H9 (cell line): Measurements from ENCODE around the gene RPL22L1. TPM values are rescaled to one million over a fixed set of nuclear protein-coding genes. Genes with fewer than 3 reads are reported as not detected.

Source experiments
- DNase-seq: peaks from one replicate; pipeline ENCODE4 v3.0.0-alpha.2; 2017
- H2AFZ ChIP-seq: one replicate; pipeline ENCODE4 v1.6.1; 2013; ENCODE audit warnings: mild to moderate bottlenecking, low read length, control low read depth, moderate library complexity
- H2AK5ac ChIP-seq: 2 replicates; pipeline ENCODE4 v1.6.1; 2013; ENCODE audit warnings: low read length, control low read depth, mixed read lengths; ENCODE audit not compliant: insufficient read length
- H2BK120ac ChIP-seq: one replicate; pipeline ENCODE4 v1.6.1; 2013; ENCODE audit warnings: low read depth, mild to moderate bottlenecking, low read length, control low read depth, inconsistent platforms; ENCODE audit not compliant: poor library complexity, severe bottlenecking
- H2BK12ac ChIP-seq: 2 replicates; pipeline ENCODE4 v1.6.1; 2013; ENCODE audit warnings: low read length, control low read depth, mixed read lengths, low read depth; ENCODE audit not compliant: insufficient read length
- H2BK15ac ChIP-seq: 2 replicates; pipeline ENCODE4 v1.6.1; 2013; ENCODE audit warnings: low read depth, low read length, control low read depth
- H2BK20ac ChIP-seq: one replicate; pipeline ENCODE4 v1.6.1; 2013; ENCODE audit warnings: low read depth, mild to moderate bottlenecking, low read length, control low read depth, inconsistent platforms; ENCODE audit not compliant: poor library complexity, severe bottlenecking
- H2BK5ac ChIP-seq: 2 replicates; pipeline ENCODE4 v1.6.1; 2013; ENCODE audit warnings: low read length, control low read depth, mixed read lengths; ENCODE audit not compliant: insufficient read length
- H3K14ac ChIP-seq: 2 replicates; pipeline ENCODE4 v1.6.1; 2013; ENCODE audit warnings: low read length, control low read depth; ENCODE audit not compliant: insufficient read depth
- H3K18ac ChIP-seq: 2 replicates; pipeline ENCODE4 v1.6.1; 2013; ENCODE audit warnings: low read depth, mild to moderate bottlenecking, mixed read lengths, low read length, control low read depth; ENCODE audit not compliant: insufficient read length
- H3K23ac ChIP-seq: 2 replicates; pipeline ENCODE4 v1.6.1; 2013; ENCODE audit warnings: low read length, control low read depth, mixed read lengths, low read depth; ENCODE audit not compliant: insufficient read length
- H3K23me2 ChIP-seq: 2 replicates; pipeline ENCODE4 v1.6.1; 2013; ENCODE audit warnings: low read depth, mild to moderate bottlenecking, mixed read lengths, low read length, control low read depth; ENCODE audit not compliant: insufficient read length, poor library complexity, severe bottlenecking
- H3K27ac ChIP-seq: 2 replicates; pipeline ENCODE4 v1.5.1; 2013; ENCODE audit warnings: low read length, control low read depth, mixed read lengths, low read depth; ENCODE audit not compliant: insufficient read length
- H3K27me3 ChIP-seq: 2 replicates; pipeline ENCODE4 v1.6.1; 2013; ENCODE audit warnings: low read length, control low read depth, inconsistent platforms; ENCODE audit not compliant: insufficient read depth
- H3K4ac ChIP-seq: 2 replicates; pipeline ENCODE4 v1.6.1; 2013; ENCODE audit warnings: low read depth, mild to moderate bottlenecking, control low read depth, inconsistent platforms, low read length, moderate library complexity
- H3K4me1 ChIP-seq: 2 replicates; pipeline ENCODE4 v1.6.1; 2013; ENCODE audit warnings: low read length, control low read depth, inconsistent platforms; ENCODE audit not compliant: insufficient read depth
- H3K4me2 ChIP-seq: 2 replicates; pipeline ENCODE4 v1.6.1; 2013; ENCODE audit warnings: low read length, control low read depth, mixed read lengths; ENCODE audit not compliant: insufficient read length, insufficient read depth
- H3K56ac ChIP-seq: 2 replicates; pipeline ENCODE4 v1.6.1; 2013; ENCODE audit warnings: low read depth, mild to moderate bottlenecking, mixed read lengths, low read length, control low read depth; ENCODE audit not compliant: insufficient read length
- H3K79me1 ChIP-seq: 2 replicates; pipeline ENCODE4 v1.6.1; 2013; ENCODE audit warnings: low read depth, mild to moderate bottlenecking, moderate library complexity, low read length, control low read depth, inconsistent platforms; ENCODE audit not compliant: insufficient read depth, poor library complexity, severe bottlenecking
- H3K79me2 ChIP-seq: 2 replicates; pipeline ENCODE4 v1.6.1; 2013; ENCODE audit warnings: low read length, control low read depth, inconsistent platforms; ENCODE audit not compliant: insufficient read depth
- H3K9ac ChIP-seq: 2 replicates; pipeline ENCODE4 v1.6.1; 2013; ENCODE audit warnings: low read length, control low read depth, mixed read lengths; ENCODE audit not compliant: insufficient read length; ENCODE audit errors: extremely low read depth
- H3K9me3 ChIP-seq: one replicate; pipeline ENCODE4 v1.6.1; 2013; ENCODE audit warnings: low read depth, low read length, inconsistent platforms; ENCODE audit not compliant: control insufficient read depth
- H3T11ph ChIP-seq: one replicate; pipeline ENCODE4 v1.6.1; 2013; ENCODE audit warnings: mild to moderate bottlenecking, low read length, control low read depth, inconsistent platforms
- H4K20me1 ChIP-seq: one replicate; pipeline ENCODE4 v1.6.1; 2013; ENCODE audit not compliant: control insufficient read depth, insufficient read length, insufficient read depth
- H4K5ac ChIP-seq: 2 replicates; pipeline ENCODE4 v1.6.1; 2013; ENCODE audit warnings: low read depth, mild to moderate bottlenecking, mixed read lengths, low read length, control low read depth; ENCODE audit not compliant: insufficient read length
- H4K8ac ChIP-seq: replicated peaks from 2 replicates; pipeline ENCODE4 v1.6.1; 2013; ENCODE audit warnings: low read length, control low read depth, mixed read lengths, low read depth; ENCODE audit not compliant: insufficient read length
- H4K91ac ChIP-seq: 2 replicates; pipeline ENCODE4 v1.6.1; 2013; ENCODE audit warnings: low read depth, mild to moderate bottlenecking, moderate library complexity, mixed read lengths, low read length, control low read depth; ENCODE audit not compliant: insufficient read length
- H3K27ac Mint-ChIP-seq, 3 experiments: 2 replicates in 2 of 3; 3 replicates in 1 of 3; pipeline ENCODE4 v1.8.0; 2020 to 2021; ENCODE audit warnings: mixed read lengths in 3 of 3, mild to moderate bottlenecking in 1 of 3, moderate library complexity in 1 of 3
- H3K27me3 Mint-ChIP-seq: 2 replicates; pipeline ENCODE4 v1.8.0; 2021; ENCODE audit warnings: low read depth, mild to moderate bottlenecking, moderate library complexity, mixed read lengths
- H3K36me3 Mint-ChIP-seq, 3 experiments: 2 replicates in 2 of 3; 3 replicates in 1 of 3; pipeline ENCODE4 v1.8.0; 2020 to 2021; ENCODE audit warnings: low read depth in 3 of 3, mixed read lengths in 3 of 3; ENCODE audit not compliant: insufficient read depth in 1 of 3
- H3K4me1 Mint-ChIP-seq, 2 experiments: 2 replicates each; pipeline ENCODE4 v1.8.0; 2020; ENCODE audit warnings: mixed read lengths in 2 of 2
- H3K4me3 Mint-ChIP-seq, 2 experiments: 2 replicates in 1 of 2; 3 replicates in 1 of 2; pipeline ENCODE4 v1.8.0; 2020 to 2021; ENCODE audit warnings: mild to moderate bottlenecking in 2 of 2, mixed read lengths in 2 of 2, moderate library complexity in 1 of 2
- H3K9me3 Mint-ChIP-seq, 2 experiments: 2 replicates in 1 of 2; 3 replicates in 1 of 2; pipeline ENCODE4 v1.8.0; 2020; ENCODE audit warnings: mild to moderate bottlenecking in 2 of 2, mixed read lengths in 2 of 2, moderate library complexity in 1 of 2
- CTCF ChIP-seq: fragments of 200-600 bp; sonication (generic); conservative IDR thresholded peaks from 3 replicates; pipeline ENCODE4 v1.8.0; 2021; ENCODE audit warnings: antibody characterized with exemption, mild to moderate bottlenecking
- WGBS: extraction: QIAGEN DNeasy Blood & Tissue Kit; methylation state at CpG from one replicate; pipeline ENCODE4 v1.1.7; 2013; ENCODE audit warnings: missing lambda C conversion rate, low lambda C conversion rate, mixed read lengths; ENCODE audit not compliant: insufficient read length; ENCODE audit errors: extremely low coverage; 5-methylcytosine and 5-hydroxymethylcytosine counted together
- long read RNA-seq: library from polyadenylated mRNA; unstranded; transcript quantifications from one replicate; pipeline ENCODE4 v2.0.0, GENCODE V29; 2020
- total RNA-seq: library from RNA; stranded (reverse); gene quantifications from 2 replicates; pipeline ENCODE4 v1.2.1, GENCODE V29; 2021

RPL22L1 gene
- 100 TPM in 2 replicates for total RNA-seq
- long read RNA-seq, transcript RPL22L1-204 (4 exons, 581 nt) = minor isoform, 15 of 72 reads
- long read RNA-seq, transcript RPL22L1-202 (4 exons, 506 nt) = minor isoform, 5 of 72 reads
- long read RNA-seq, transcript RPL22L1-201 (4 exons, 2,190 nt) = major isoform, 45 of 72 reads
- long read RNA-seq, partial matches to known transcripts = 1 of 72 reads
- long read RNA-seq, other reads (novel, unspliced or antisense) = 3 of 72 reads

- H3K27me3 Mint-ChIP-seq = no peaks in the 10 kb centered on the region; the same call in 1 of the 2 replicates
- no CpG with 5 or more reads among the region's 59 CpGs for WGBS
These were observed at the start of gene RPL22L1 for GRCh38 chr3:170869645-170870593. Gene RPL22L1 (minus strand): TSS chr3:170870195. CDS start chr3:170870167, 28 bp downstream.

More at GRCh38 chr3:170869645-170870593, at the start of gene RPL22L1:
- H2BK15ac ChIP-seq = no peak within 1 kb of the TSS
- no peaks in the 10 kb centered on the region for H3K4me1 ChIP-seq
- DNase-seq = peak; percentile 94
- Mint-ChIP-seq H3K4me3 (peak within 1 kb of the TSS; percentile 91 to 98), H3K4me1 (peaks cover 14 to 22% of the 10 kb centered on the region in 2 experiments), H3K36me3 (peaks cover 21 to 47% (median 24%) of the 10 kb centered on the region in 3 experiments), H3K27ac (peak within 1 kb of the TSS; percentile 99 to 100 (median 100)), H3K9me3 (no peaks in the 10 kb centered on the region; a peak in 1 of 5 replicates)
- H2BK12ac ChIP-seq = no peak within 1 kb of the TSS
- H3K18ac ChIP-seq = peak within 1 kb of the TSS; percentile 84
- H3K14ac ChIP-seq = peak within 1 kb of the TSS; percentile 94
- H2AFZ ChIP-seq = no peak within 1 kb of the TSS
- peak within 1 kb of the TSS; percentile 45 for H4K5ac ChIP-seq
- peak within 1 kb of the TSS; percentile 98 for H3K9ac ChIP-seq
- no peak within 1 kb of the TSS for H2AK5ac ChIP-seq
- H2BK20ac ChIP-seq = no peak within 1 kb of the TSS
- H3K4me2 ChIP-seq = peak within 1 kb of the TSS; percentile 46
- H3K23me2 ChIP-seq = peaks cover 2% of the 10 kb centered on the region
- TF ChIP-seq CTCF = no peak; the same call in 2 of the 3 replicates
- H3K79me2 ChIP-seq = peaks cover 8% of the 10 kb centered on the region; the same call in 1 of the 2 replicates
- H4K8ac ChIP-seq = no peak within 1 kb of the TSS
- H3K27me3 ChIP-seq = no peaks in the 10 kb centered on the region
- no peak within 1 kb of the TSS for H2BK120ac ChIP-seq
- peak within 1 kb of the TSS; percentile 59 for H3K27ac ChIP-seq
- H4K20me1 ChIP-seq = no peaks in the 10 kb centered on the region
- no peak within 1 kb of the TSS for H4K91ac ChIP-seq
- H3K4ac ChIP-seq = no peak within 1 kb of the TSS; the same call in 1 of the 2 replicates
- no peaks in the 10 kb centered on the region for H3K9me3 ChIP-seq
- no peak within 1 kb of the TSS for H2BK5ac ChIP-seq
- H3T11ph ChIP-seq = no peak within 1 kb of the TSS
- H3K79me1 ChIP-seq = no peaks in the 10 kb centered on the region
- no peak within 1 kb of the TSS for H3K23ac ChIP-seq
- peak within 1 kb of the TSS; percentile 22 for H3K56ac ChIP-seq
